HEK293 (cell line): ENCODE results near the gene DACH2.

ENCODE experiments used
- CTCF ChIA-PET: fragments of 350-600 bp; formaldehyde crosslinking; extraction: SDS; loops from one replicate; lab custom pipeline; 2021; ENCODE audit warnings: antibody characterized with exemption; lab: Yijun Ruan, JAX
- POLR2A ChIA-PET: fragments of 300-600 bp; formaldehyde crosslinking; extraction: SDS; loops from one replicate; lab custom pipeline; 2020; ENCODE audit warnings: antibody characterized with exemption, inconsistent platforms; lab: Yijun Ruan, JAX
- H3K27ac ChIP-seq: fragments of 200-500 bp; sonication (Bioruptor generic); 2 replicates; pipeline ENCODE4 v1.5.1; 2014; ENCODE audit warnings: low read depth, low read length, control low read depth, inconsistent platforms; ENCODE audit errors: extremely low read depth
- H3K36me3 ChIP-seq, 2 experiments: fragments of 200-500 bp in 1 of 2; sonication (Bioruptor generic) in 1 of 2; 1 replicate in 1 of 2; 2 replicates in 1 of 2; pipeline ENCODE4 v1.5.1; 2014 to 2017; ENCODE audit warnings: inconsistent platforms in 2 of 2, low read length in 2 of 2; ENCODE audit not compliant: control insufficient read depth in 2 of 2, insufficient read depth in 1 of 2
- H3K4me1 ChIP-seq: fragments of 200-500 bp; sonication (Bioruptor generic); 2 replicates; pipeline ENCODE4 v1.5.1; 2014; ENCODE audit warnings: mild to moderate bottlenecking, low read length, inconsistent platforms; ENCODE audit not compliant: control insufficient read depth, insufficient read depth
- H3K4me3 ChIP-seq: 2 replicates; pipeline ENCODE4 v1.5.1; 2011; ENCODE audit warnings: low read depth, mild to moderate bottlenecking, control low read depth, low read length, moderate library complexity
- H3K9me3 ChIP-seq: fragments of 200-500 bp; sonication (Bioruptor generic); 2 replicates; pipeline ENCODE4 v1.5.1; 2014; ENCODE audit warnings: low read depth, low read length, inconsistent platforms; ENCODE audit not compliant: control insufficient read depth, insufficient read depth
- BCL11B ChIP-seq: fragments of 450-650 bp; formaldehyde crosslinking; IDR thresholded peaks from 2 replicates; pipeline ENCODE4 v1.5.1; 2016; ENCODE audit warnings: low read depth, missing biosample characterization, missing genetic modification characterization
- GLIS2 ChIP-seq: fragments of 450-650 bp; formaldehyde crosslinking; IDR thresholded peaks from 2 replicates; pipeline ENCODE4 v1.5.1; 2016; ENCODE audit warnings: missing biosample characterization, missing genetic modification characterization
- KLF16 ChIP-seq: fragments of 450-650 bp; formaldehyde crosslinking; IDR thresholded peaks from 2 replicates; pipeline ENCODE4 v1.5.1; 2017; ENCODE audit warnings: missing biosample characterization, missing genetic modification characterization
- MYNN ChIP-seq: fragments of 450-650 bp; formaldehyde crosslinking; IDR thresholded peaks from 2 replicates; pipeline ENCODE4 v1.5.1; 2016; ENCODE audit warnings: missing biosample characterization, missing genetic modification characterization, borderline replicate concordance
- OSR2 ChIP-seq: fragments of 450-650 bp; formaldehyde crosslinking; IDR thresholded peaks from 2 replicates; pipeline ENCODE4 v1.5.1; 2016; ENCODE audit warnings: missing biosample characterization, missing genetic modification characterization
- SP3 ChIP-seq: fragments of 450-650 bp; formaldehyde crosslinking; IDR thresholded peaks from 2 replicates; pipeline ENCODE4 v1.5.1; 2016; ENCODE audit warnings: missing biosample characterization, missing genetic modification characterization
- WT1 ChIP-seq: fragments of 450-650 bp; formaldehyde crosslinking; IDR thresholded peaks from 2 replicates; pipeline ENCODE4 v1.5.1; 2016; ENCODE audit warnings: missing biosample characterization, missing genetic modification characterization
- YY1 ChIP-seq: fragments of 450-650 bp; formaldehyde crosslinking; IDR thresholded peaks from 2 replicates; pipeline ENCODE4 v1.5.1; 2018; ENCODE audit warnings: missing biosample characterization, missing genetic modification characterization
- YY2 ChIP-seq: fragments of 450-650 bp; formaldehyde crosslinking; IDR thresholded peaks from 2 replicates; pipeline ENCODE4 v1.5.1; 2016; ENCODE audit warnings: missing biosample characterization, missing genetic modification characterization
- ZBTB48 ChIP-seq: fragments of 450-650 bp; formaldehyde crosslinking; IDR thresholded peaks from 2 replicates; pipeline ENCODE4 v1.5.1; 2016; ENCODE audit warnings: missing biosample characterization, missing genetic modification characterization
- ZIC2 ChIP-seq: fragments of 450-650 bp; formaldehyde crosslinking; IDR thresholded peaks from 2 replicates; pipeline ENCODE4 v1.5.1; 2016; ENCODE audit warnings: missing biosample characterization, missing genetic modification characterization
- ZNF157 ChIP-seq: fragments of 450-650 bp; formaldehyde crosslinking; IDR thresholded peaks from 2 replicates; pipeline ENCODE4 v1.5.1; 2016; ENCODE audit warnings: missing biosample characterization, missing genetic modification characterization
- ZNF184 ChIP-seq: fragments of 450-650 bp; IDR thresholded peaks from 2 replicates; pipeline ENCODE4 v1.5.1; 2018; ENCODE audit warnings: missing biosample characterization, mild to moderate bottlenecking, missing genetic modification characterization
- ZNF202 ChIP-seq: fragments of 450-650 bp; formaldehyde crosslinking; IDR thresholded peaks from 2 replicates; pipeline ENCODE4 v1.5.1; 2016; ENCODE audit warnings: missing biosample characterization, missing genetic modification characterization, borderline replicate concordance
- ZNF221 ChIP-seq: fragments of 450-650 bp; formaldehyde crosslinking; IDR thresholded peaks from 2 replicates; pipeline ENCODE4 v1.5.1; 2017; ENCODE audit warnings: missing biosample characterization, missing genetic modification characterization, borderline replicate concordance
- ZNF350 ChIP-seq: fragments of 450-650 bp; formaldehyde crosslinking; IDR thresholded peaks from 2 replicates; pipeline ENCODE4 v1.5.0; 2017; ENCODE audit warnings: missing biosample characterization, mild to moderate bottlenecking, missing genetic modification characterization
- ZNF37A ChIP-seq: fragments of 450-650 bp; IDR thresholded peaks from 2 replicates; pipeline ENCODE4 v1.5.1; 2018; ENCODE audit warnings: missing biosample characterization, missing genetic modification characterization
- ZNF585B ChIP-seq: fragments of 450-650 bp; formaldehyde crosslinking; IDR thresholded peaks from 2 replicates; pipeline ENCODE4 v1.5.1; 2016; ENCODE audit warnings: missing biosample characterization, missing genetic modification characterization
- ZNF624 ChIP-seq: fragments of 450-650 bp; formaldehyde crosslinking; IDR thresholded peaks from 2 replicates; pipeline ENCODE4 v1.5.1; 2017; ENCODE audit warnings: missing biosample characterization, missing genetic modification characterization
- ZNF768 ChIP-seq: fragments of 450-650 bp; formaldehyde crosslinking; IDR thresholded peaks from 2 replicates; pipeline ENCODE4 v1.5.1; 2018; ENCODE audit warnings: missing biosample characterization, mild to moderate bottlenecking, missing genetic modification characterization
- ZNF776 ChIP-seq: fragments of 450-650 bp; formaldehyde crosslinking; IDR thresholded peaks from 2 replicates; pipeline ENCODE4 v1.5.0; 2017; ENCODE audit warnings: missing biosample characterization, missing genetic modification characterization, borderline replicate concordance
- ZNF785 ChIP-seq: fragments of 450-650 bp; formaldehyde crosslinking; IDR thresholded peaks from 2 replicates; pipeline ENCODE4 v1.5.1; 2016; ENCODE audit warnings: missing biosample characterization, missing genetic modification characterization
- ZNF830 ChIP-seq: fragments of 450-650 bp; IDR thresholded peaks from 2 replicates; pipeline ENCODE4 v1.5.0; 2018; ENCODE audit warnings: missing biosample characterization, missing genetic modification characterization, low read depth, mild to moderate bottlenecking, moderate library complexity
- ZXDB ChIP-seq: fragments of 450-650 bp; formaldehyde crosslinking; IDR thresholded peaks from 2 replicates; pipeline ENCODE4 v1.5.1; 2016; ENCODE audit warnings: missing biosample characterization, missing genetic modification characterization
- TF ChIP-seq, protein P1 (sequence below): fragments of 450-650 bp; formaldehyde crosslinking; IDR thresholded peaks from 2 replicates; pipeline ENCODE4 v1.5.1; 2016; ENCODE audit warnings: missing biosample characterization, missing genetic modification characterization
- TF ChIP-seq, protein P2 (sequence below): fragments of 450-650 bp; formaldehyde crosslinking; IDR thresholded peaks from 2 replicates; pipeline ENCODE4 v1.5.1; 2016; ENCODE audit warnings: missing biosample characterization, missing genetic modification characterization

DACH2 gene

DNA sequence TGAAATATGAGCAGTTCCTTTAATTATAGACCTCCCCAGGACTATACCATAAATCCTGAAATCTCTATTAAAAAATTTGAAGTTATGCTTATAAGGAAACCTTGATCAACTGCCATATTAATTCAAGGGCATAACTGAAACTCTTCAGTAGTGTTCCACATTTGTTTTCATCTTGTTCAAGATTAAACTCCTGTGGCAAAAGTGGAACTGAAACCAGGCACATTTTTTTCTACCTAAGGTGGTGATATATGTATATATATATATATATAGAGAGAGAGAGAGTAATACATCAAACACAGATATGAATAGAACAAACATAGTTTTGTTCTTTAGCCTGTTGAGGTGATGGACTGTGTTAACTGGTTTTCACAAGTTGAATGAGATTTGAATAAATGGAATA lies 287.9 kb downstream of the DACH2 start:
- H3K4me1 ChIP-seq = no peaks in the 10 kb centered on the region
- no peaks in the 10 kb centered on the region for H3K9me3 ChIP-seq
- H3K36me3 ChIP-seq = no peaks in the 10 kb centered on the region
- ChIA-PET POLR2A (no interaction called here), CTCF (no interaction called here)
- no peak overlapping the region for H3K4me3 ChIP-seq
- H3K27ac ChIP-seq = no peak overlapping the region
- TF ChIP-seq ZBTB48 (tag by site-specific recombination) (no peak), ZNF350 (tag by site-specific recombination) (no peak), ZNF830 (tag by site-specific recombination) (no peak), ZIC2 (tag by site-specific recombination) (no peak), YY1 (no peak), MYNN (tag by site-specific recombination) (no peak), BCL11B (tag by site-specific recombination) (no peak), ZNF624 (no peak), ZXDB (tag by site-specific recombination) (no peak), WT1 (tag by site-specific recombination) (no peak), ZNF585B (no peak), ZNF202 (tag by site-specific recombination) (no peak), ZNF768 (tag by site-specific recombination) (no peak), OSR2 (tag by site-specific recombination) (no peak), ZNF221 (tag by site-specific recombination) (no peak), ZNF785 (tag by site-specific recombination) (no peak), ZNF184 (no peak), SP3 (tag by site-specific recombination) (no peak), YY2 (tag by site-specific recombination) (no peak)
- TF ChIP-seq, protein P1, sequence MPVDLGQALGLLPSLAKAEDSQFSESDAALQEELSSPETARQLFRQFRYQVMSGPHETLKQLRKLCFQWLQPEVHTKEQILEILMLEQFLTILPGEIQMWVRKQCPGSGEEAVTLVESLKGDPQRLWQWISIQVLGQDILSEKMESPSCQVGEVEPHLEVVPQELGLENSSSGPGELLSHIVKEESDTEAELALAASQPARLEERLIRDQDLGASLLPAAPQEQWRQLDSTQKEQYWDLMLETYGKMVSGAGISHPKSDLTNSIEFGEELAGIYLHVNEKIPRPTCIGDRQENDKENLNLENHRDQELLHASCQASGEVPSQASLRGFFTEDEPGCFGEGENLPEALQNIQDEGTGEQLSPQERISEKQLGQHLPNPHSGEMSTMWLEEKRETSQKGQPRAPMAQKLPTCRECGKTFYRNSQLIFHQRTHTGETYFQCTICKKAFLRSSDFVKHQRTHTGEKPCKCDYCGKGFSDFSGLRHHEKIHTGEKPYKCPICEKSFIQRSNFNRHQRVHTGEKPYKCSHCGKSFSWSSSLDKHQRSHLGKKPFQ (tag by site-specific recombination) = no peak

DNA sequence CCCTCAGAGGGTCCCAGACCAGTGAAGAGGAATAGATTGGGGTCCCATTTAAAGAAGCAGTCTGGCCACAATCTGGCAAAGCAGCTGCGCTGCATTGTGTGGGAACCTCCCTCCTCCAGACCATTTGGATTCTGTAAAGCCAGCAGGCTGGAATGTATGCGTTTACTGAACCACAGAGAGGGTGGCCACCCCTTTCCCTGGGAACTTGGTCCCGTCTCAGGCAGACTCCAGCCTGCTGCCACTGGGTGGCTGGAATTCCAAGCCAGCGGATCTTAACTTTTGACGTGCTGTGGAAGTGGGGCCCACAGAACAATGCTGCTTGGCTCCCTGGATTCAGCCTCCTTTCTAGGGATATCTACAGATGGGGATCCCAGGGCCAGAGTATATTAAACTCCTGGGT lies 307.2 kb downstream of the DACH2 start:
- Histone ChIP-seq H3K27ac (no peak overlapping the region), H3K4me1 (no peaks in the 10 kb centered on the region), H3K4me3 (no peak overlapping the region), H3K36me3 (no peaks in the 10 kb centered on the region), H3K9me3 (no peaks in the 10 kb centered on the region)
- POLR2A ChIA-PET = no interaction called here
- CTCF ChIA-PET = no interaction called here
- TF ChIP-seq ZNF785 (tag by site-specific recombination) (no peak), GLIS2 (tag by site-specific recombination) (no peak), ZNF776 (no peak)
- TF ChIP-seq, protein P2, sequence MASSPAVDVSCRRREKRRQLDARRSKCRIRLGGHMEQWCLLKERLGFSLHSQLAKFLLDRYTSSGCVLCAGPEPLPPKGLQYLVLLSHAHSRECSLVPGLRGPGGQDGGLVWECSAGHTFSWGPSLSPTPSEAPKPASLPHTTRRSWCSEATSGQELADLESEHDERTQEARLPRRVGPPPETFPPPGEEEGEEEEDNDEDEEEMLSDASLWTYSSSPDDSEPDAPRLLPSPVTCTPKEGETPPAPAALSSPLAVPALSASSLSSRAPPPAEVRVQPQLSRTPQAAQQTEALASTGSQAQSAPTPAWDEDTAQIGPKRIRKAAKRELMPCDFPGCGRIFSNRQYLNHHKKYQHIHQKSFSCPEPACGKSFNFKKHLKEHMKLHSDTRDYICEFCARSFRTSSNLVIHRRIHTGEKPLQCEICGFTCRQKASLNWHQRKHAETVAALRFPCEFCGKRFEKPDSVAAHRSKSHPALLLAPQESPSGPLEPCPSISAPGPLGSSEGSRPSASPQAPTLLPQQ = no peak

DNA sequence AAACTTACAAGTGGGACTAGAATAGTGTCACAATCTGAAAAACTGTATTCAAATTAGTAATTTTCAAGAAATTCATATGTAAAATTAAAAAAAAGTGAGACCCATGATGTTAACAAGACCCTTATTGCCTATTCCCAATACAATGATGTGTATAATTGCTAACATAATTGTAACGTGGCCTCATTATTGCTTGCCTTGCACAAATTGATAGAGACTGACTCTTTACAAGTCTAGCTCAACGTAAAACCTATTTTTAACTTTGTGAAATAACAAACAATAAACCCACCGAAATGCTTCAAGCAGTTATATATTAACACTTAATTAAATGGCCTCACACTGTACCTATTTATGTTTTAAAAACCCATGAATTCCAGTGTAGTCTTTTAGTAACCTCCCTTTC lies 312.5 kb downstream of the DACH2 start:
- POLR2A ChIA-PET = no interaction called here

More for the DNA sequence above, 312.5 kb downstream of the DACH2 start:
- CTCF ChIA-PET = no interaction called here
- no peak overlapping the region for H3K27ac ChIP-seq
- no peaks in the 10 kb centered on the region for H3K9me3 ChIP-seq
- no peaks in the 10 kb centered on the region for H3K36me3 ChIP-seq
- H3K4me3 ChIP-seq = no peak overlapping the region
- no peaks in the 10 kb centered on the region for H3K4me1 ChIP-seq
- TF ChIP-seq ZNF37A (tag by site-specific recombination) = no peak
- no peak for TF ChIP-seq ZNF157 (tag by site-specific recombination)
- no peak for TF ChIP-seq KLF16 (tag by site-specific recombination)
- TF ChIP-seq ZNF585B = no peak
